ENCODE data around the gene AGBL3. TPM values are rescaled to one million over a fixed set of nuclear protein-coding genes. Genes with fewer than 3 reads are reported as not detected.

Gene AGBL3
- total and polyA plus RNA-seq, 3 donors from 2014 or later: 10.0 to 21.6 (median 13.9) TPM

GRCh38 chr7:135156290-135156689 is 170.0 kb downstream of the AGBL3 start:
- Histone ChIP-seq H3K4me3 (no peak overlapping the region), H3K27me3 (no peaks in the 10 kb centered on the region), H3K9me3 (no peaks in the 10 kb centered on the region), H3K4me1 (peaks cover 4% of the 10 kb centered on the region), H3K36me3 (ENCODE audit: low read depth, missing control alignments) (no peaks in the 10 kb centered on the region), H3K27ac (no peak overlapping the region)
- intact Hi-C loops (cut with DNase I; ENCODE audit: low total_unique reads): no loop called here
- TF ChIP-seq CTCF (IDR thresholded peaks at IDR 0.05): no peak
- no peak for TF ChIP-seq POLR2A (IDR thresholded peaks at IDR 0.05)
- DNase-seq: no peak
- WGBS, 2 donors: 85 to 90% methylated on average over 1 of the region's 1 CpG

- H3K27me3 ChIP-seq: no peaks in the 10 kb centered on the region
- H3K4me3 ChIP-seq: no peak overlapping the region
- no peaks in the 10 kb centered on the region for H3K9me3 ChIP-seq
- H3K4me1 ChIP-seq: peaks cover 4% of the 10 kb centered on the region
- intact Hi-C loops (cut with DNase I; ENCODE audit: low total_unique reads): no loop called here
- H3K27ac ChIP-seq: no peak overlapping the region
- TF ChIP-seq POLR2A (IDR thresholded peaks at IDR 0.05): no peak
- no peak for TF ChIP-seq CTCF (IDR thresholded peaks at IDR 0.05)
- no peak for DNase-seq
- H3K36me3 ChIP-seq (ENCODE audit: low read depth, missing control alignments): no peaks in the 10 kb centered on the region
- 100% methylated on average over 1 of the region's 1 CpG; no CpG with 5 or more reads in 1 of the 2 donors for WGBS, 2 donors
These were observed 171.9 kb downstream of the AGBL3 start for GRCh38 chr7:135158141-135158655.

- no peak for DNase-seq
- 65 to 71% methylated on average over 6 of the region's 6 CpGs for WGBS, 2 donors
- no peaks in the 10 kb centered on the region for H3K9me3 ChIP-seq
- no peak overlapping the region for H3K4me3 ChIP-seq
- TF ChIP-seq CTCF (IDR thresholded peaks at IDR 0.05): no peak
- H3K4me1 ChIP-seq: peaks cover 4% of the 10 kb centered on the region
- H3K36me3 ChIP-seq (ENCODE audit: low read depth, missing control alignments): no peaks in the 10 kb centered on the region
- intact Hi-C loops (cut with DNase I; ENCODE audit: low total_unique reads): no loop called here
- H3K27ac ChIP-seq: no peak overlapping the region
- H3K27me3 ChIP-seq: no peaks in the 10 kb centered on the region
These were observed 172.6 kb downstream of the AGBL3 start for GRCh38 chr7:135158874-135159273.

GRCh38 chr7:135159359-135160085 is 173.2 kb downstream of the AGBL3 start:
- TF ChIP-seq CTCF (IDR thresholded peaks at IDR 0.05): no peak
- no peak for TF ChIP-seq POLR2A (IDR thresholded peaks at IDR 0.05)
- WGBS, 2 donors: 74 to 91% methylated on average over 2 of the region's 2 CpGs
- H3K27ac ChIP-seq: peak overlapping the region in 1 of 2 donors; percentile 63
- peaks cover 4% of the 10 kb centered on the region for H3K4me1 ChIP-seq
- H3K27me3 ChIP-seq: no peaks in the 10 kb centered on the region
- H3K36me3 ChIP-seq (ENCODE audit: low read depth, missing control alignments): no peaks in the 10 kb centered on the region
- DNase-seq: no peak
- no peak overlapping the region for H3K4me3 ChIP-seq
- no peaks in the 10 kb centered on the region for H3K9me3 ChIP-seq
- intact Hi-C loops (cut with DNase I; ENCODE audit: low total_unique reads): loop anchor here (10.0 kb wide), 2 partner anchors 175 to 475 kb away; partner anchors contain the start of gene AGBL3
